Measurements from ENCODE around the gene EFNA3.

DNA sequence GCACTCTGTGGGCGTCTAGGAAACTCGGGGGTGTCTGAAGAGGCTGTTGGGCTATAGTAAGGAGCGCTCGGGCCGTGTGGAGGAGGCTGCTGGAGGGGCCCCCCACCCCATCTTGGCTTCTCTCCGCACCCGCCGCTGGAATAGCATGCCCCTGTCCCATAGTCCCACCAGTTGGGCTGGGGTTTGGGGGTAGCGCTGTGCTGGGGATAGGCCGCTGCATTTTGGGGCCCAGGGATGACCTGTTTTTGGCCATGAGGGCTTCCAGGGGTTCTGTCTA, 511 bp downstream of the EFNA3 start:
- TF ChIP-seq CTCF (IDR thresholded peaks at IDR 0.05) (no peak), EP300 (IDR thresholded peaks at IDR 0.05; ENCODE audit: low read depth) (no peak), POLR2AphosphoS5 (IDR thresholded peaks at IDR 0.05) (no peak)
